PC-9 (cell line): ENCODE measurements around the gene RAD9A.

Source experiments
- CTCF ChIP-seq: fragments of 200-600 bp; sonication (generic); conservative IDR thresholded peaks from 2 replicates; pipeline ENCODE4 v1.6.1; 2017; ENCODE audit warnings: mixed run types, antibody characterized with exemption, mild to moderate bottlenecking, moderate library complexity
- EZH2 ChIP-seq: fragments of 200-600 bp; sonication (generic); IDR thresholded peaks from 2 replicates; pipeline ENCODE4 v1.8.0; 2017; ENCODE audit warnings: antibody characterized with exemption, low read depth

DNA sequence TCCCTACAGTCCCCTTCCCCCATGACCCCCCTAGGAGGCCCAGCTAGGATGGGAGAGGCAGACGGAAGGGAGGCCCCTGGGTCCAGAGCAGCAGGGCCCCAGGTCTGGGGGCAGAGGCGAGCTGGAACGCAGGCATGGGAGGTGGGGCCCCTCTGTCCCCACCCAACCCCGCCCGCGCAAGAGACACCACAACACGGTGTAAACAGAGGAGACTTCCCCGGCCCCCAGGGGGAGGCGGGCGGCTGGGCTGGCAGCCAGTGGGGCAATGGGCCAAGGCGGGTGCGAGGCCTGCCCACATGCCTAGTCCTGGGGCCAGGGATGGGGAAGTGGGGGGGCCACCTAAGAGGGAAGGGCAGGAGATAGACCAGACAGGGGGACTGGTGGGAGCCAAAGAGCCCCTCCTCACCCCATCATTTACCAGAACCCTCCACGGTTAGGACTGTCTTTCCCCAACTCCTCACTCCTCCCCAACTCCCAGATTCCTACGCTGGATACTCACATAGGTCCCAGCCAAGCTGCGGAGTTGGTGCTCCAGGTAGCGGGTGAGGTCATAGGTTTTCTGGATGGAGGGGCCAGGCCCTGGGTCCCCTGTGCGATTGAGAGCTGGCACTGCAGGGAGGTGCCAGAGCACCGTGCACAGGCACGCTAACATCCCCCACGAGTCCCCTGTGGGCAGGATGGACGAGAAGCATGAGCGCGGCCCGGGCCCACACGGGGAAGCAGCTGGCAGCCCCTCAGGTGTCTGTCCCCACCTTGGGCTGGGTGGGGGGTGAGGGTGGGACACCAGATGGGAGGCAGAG is 24.6 kb upstream of the RAD9A start:
- TF ChIP-seq CTCF, result no peak
- no peak for TF ChIP-seq EZH2
